GM23248 (cell line): ENCODE measurements around the gene RIC8A. TPM values are rescaled to one million over a fixed set of nuclear protein-coding genes. Genes with fewer than 3 reads are reported as not detected.

Experiments used
- DNase-seq: peaks from one replicate; pipeline ENCODE4 v3.0.0-alpha.2; 2015
- H2AFZ ChIP-seq: fragments of 200-600 bp; sonication (generic); 2 replicates; pipeline ENCODE4 v1.6.1; 2016; ENCODE audit warnings: antibody characterized with exemption
- H3F3A ChIP-seq: fragments of 200-600 bp; sonication (generic); 2 replicates; pipeline ENCODE4 v1.6.1; 2016; ENCODE audit warnings: mild to moderate bottlenecking, antibody characterized with exemption, mixed run types; ENCODE audit not compliant: insufficient read depth
- H3K27ac ChIP-seq: fragments of 200-600 bp; sonication (generic); 2 replicates; pipeline ENCODE4 v1.5.1; 2016; ENCODE audit warnings: mild to moderate bottlenecking
- H3K27me3 ChIP-seq: fragments of 200-600 bp; sonication (generic); replicated peaks from 2 replicates; pipeline ENCODE4 v1.6.1; 2016; ENCODE audit warnings: mild to moderate bottlenecking; ENCODE audit not compliant: insufficient read depth
- H3K36me3 ChIP-seq: fragments of 200-600 bp; sonication (generic); 2 replicates; pipeline ENCODE4 v1.6.1; 2016; ENCODE audit warnings: low read depth, mild to moderate bottlenecking
- H3K4me1 ChIP-seq: fragments of 200-600 bp; sonication (generic); 2 replicates; pipeline ENCODE4 v1.6.1; 2016; ENCODE audit warnings: mild to moderate bottlenecking; ENCODE audit not compliant: insufficient read depth
- H3K4me2 ChIP-seq: fragments of 200-600 bp; sonication (generic); one replicate; pipeline ENCODE4 v1.6.1; 2016; ENCODE audit warnings: mild to moderate bottlenecking; ENCODE audit not compliant: unreplicated experiment
- H3K4me3 ChIP-seq: fragments of 200-600 bp; sonication (generic); 2 replicates; pipeline ENCODE4 v1.5.1; 2016; ENCODE audit warnings: mild to moderate bottlenecking
- H3K79me2 ChIP-seq: fragments of 200-600 bp; sonication (generic); 2 replicates; pipeline ENCODE4 v1.6.1; 2016; ENCODE audit warnings: mild to moderate bottlenecking; ENCODE audit not compliant: insufficient read depth
- H3K9ac ChIP-seq: fragments of 200-600 bp; sonication (generic); 2 replicates; pipeline ENCODE4 v1.6.1; 2016; ENCODE audit warnings: mild to moderate bottlenecking
- H3K9me2 ChIP-seq: fragments of 200-600 bp; sonication (generic); 2 replicates; pipeline ENCODE4 v1.6.1; 2016; ENCODE audit warnings: mixed run types, mild to moderate bottlenecking, moderate library complexity; ENCODE audit not compliant: insufficient read depth
- H3K9me3 ChIP-seq: fragments of 200-600 bp; sonication (generic); one replicate; pipeline ENCODE4 v1.6.1; 2017; ENCODE audit warnings: low read depth
- H4K20me1 ChIP-seq: fragments of 200-600 bp; sonication (generic); 2 replicates; pipeline ENCODE4 v1.6.0; 2016; ENCODE audit not compliant: insufficient read depth
- EZH2 ChIP-seq: fragments of 200-600 bp; sonication (generic); IDR thresholded peaks from 2 replicates; pipeline ENCODE4 v1.6.1; 2018; ENCODE audit warnings: antibody characterized with exemption, mild to moderate bottlenecking; ENCODE audit not compliant: insufficient read depth, poor library complexity, severe bottlenecking
- EZH2phosphoT487 ChIP-seq: fragments of 200-600 bp; sonication (generic); IDR thresholded peaks from 2 replicates; pipeline ENCODE4 v1.6.1; 2018; ENCODE audit warnings: antibody characterized with exemption, moderate library complexity, mild to moderate bottlenecking, low read depth; ENCODE audit not compliant: insufficient read depth
- WGBS, 2 experiments: methylation state at CpG; one replicate each; pipeline ENCODE4 v1.1.6; 2015 to 2017; ENCODE audit warnings: low lambda C conversion rate in 2 of 2, low coverage in 1 of 2; ENCODE audit errors: missing lambda C conversion rate in 2 of 2; 5-methylcytosine and 5-hydroxymethylcytosine counted together
- in situ Hi-C: fragments of 300-500 bp; cut with MboI; formaldehyde crosslinking; loops from 2 replicates; pipeline ENCODE4 v1.15.0; 2020
- polyA plus RNA-seq: library from polyadenylated mRNA; unstranded; fragments of >200 nt; fragmentation: Nextera tagmentation; extraction: Ambion mirVana; gene quantifications from 2 replicates; pipeline ENCODE4 v1.2.1, GENCODE V29; 2016
- total RNA-seq: library from RNA; depleted of rRNA; stranded (reverse); fragments of >200 nt; shearing (Covaris generic); gene quantifications from 2 replicates; pipeline ENCODE4 v1.2.3, GENCODE V29; 2014; rRNA removed

RIC8A gene
- total and polyA plus RNA-seq, 2 experiments from 2014 or later: 132 to 220 TPM

DNA sequence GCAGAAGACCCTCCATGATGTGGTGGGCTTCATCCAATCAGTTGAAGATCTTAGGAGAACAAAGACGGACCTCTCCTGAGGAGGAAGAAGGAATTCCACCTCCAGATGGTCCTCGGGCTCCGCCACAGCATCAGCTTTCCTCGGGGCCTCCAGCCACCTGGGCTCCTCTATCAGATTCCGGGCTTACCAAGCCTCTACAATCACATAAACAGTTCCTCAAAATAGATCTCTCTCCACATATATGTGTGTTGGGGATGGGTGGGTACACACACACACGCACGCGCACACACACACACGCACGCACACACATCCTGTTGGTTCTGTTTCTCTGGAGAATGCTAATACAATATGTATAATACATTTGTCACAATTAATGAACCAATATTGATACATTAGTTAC, 51.9 kb downstream of the RIC8A start:
- Histone ChIP-seq H3K36me3 (no peaks in the 10 kb centered on the region), H3K9ac (no peak overlapping the region), H3K4me1 (no peaks in the 10 kb centered on the region), H3K27ac (no peak overlapping the region), H3K79me2 (no peaks in the 10 kb centered on the region), H2AFZ (no peak overlapping the region), H4K20me1 (no peaks in the 10 kb centered on the region), H3F3A (peaks cover 10% of the 10 kb centered on the region; the same call in 1 of the 2 replicates), H3K9me2 (no peaks in the 10 kb centered on the region), H3K9me3 (no peaks in the 10 kb centered on the region), H3K4me3 (no peak overlapping the region), H3K4me2 (no peak overlapping the region), H3K27me3 (no peaks in the 10 kb centered on the region)
- 71 to 77% methylated on average over 9 to 10 of the region's 10 CpGs for WGBS, 2 experiments
- in situ Hi-C loops: no loop called here
- DNase-seq: no peak
- no peak for TF ChIP-seq EZH2phosphoT487
- TF ChIP-seq EZH2: no peak

DNA sequence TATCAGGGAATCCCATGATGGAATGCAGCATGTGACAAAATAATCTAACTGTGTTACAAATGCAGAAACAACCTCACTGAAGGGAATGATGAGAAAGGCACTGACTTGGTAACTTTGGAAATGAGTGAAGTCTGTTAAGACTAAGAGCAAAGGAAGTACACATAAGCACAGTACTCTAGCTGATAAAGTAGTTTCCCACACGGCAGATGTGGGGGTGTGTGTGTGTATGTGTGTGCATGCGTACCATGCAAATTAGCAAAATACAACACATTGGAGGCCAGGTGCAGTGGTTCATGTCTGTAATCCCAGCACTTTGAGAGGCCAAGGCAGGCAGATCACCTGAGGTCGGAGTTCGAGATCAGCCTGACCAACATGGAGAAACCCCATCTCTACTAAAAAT, 54.1 kb downstream of the RIC8A start:
- no peak for DNase-seq
- Histone ChIP-seq H3K9ac (no peak overlapping the region), H3K79me2 (no peaks in the 10 kb centered on the region), H3K9me2 (no peaks in the 10 kb centered on the region), H3K4me1 (no peaks in the 10 kb centered on the region), H4K20me1 (no peaks in the 10 kb centered on the region), H3F3A (no peaks in the 10 kb centered on the region), H3K9me3 (no peaks in the 10 kb centered on the region), H3K4me3 (no peak overlapping the region), H3K4me2 (no peak overlapping the region), H3K27ac (no peak overlapping the region), H3K36me3 (no peaks in the 10 kb centered on the region), H3K27me3 (no peaks in the 10 kb centered on the region), H2AFZ (no peak overlapping the region)
- TF ChIP-seq EZH2phosphoT487: no peak
- no peak for TF ChIP-seq EZH2
- 79 to 81% methylated on average over 4 of the region's 4 CpGs for whole genome bisulfite sequencing, 2 experiments
- in situ Hi-C loops: no loop called here

Other genes with a start within 250 kb of the RIC8A start
- gene SCGB1C1, start 14.6 kb upstream of the RIC8A start, total RNA-seq: not detected in 2 replicates
- not detected in 2 replicates for gene SCGB1C1, start 14.6 kb upstream of the RIC8A start, polyA plus RNA-seq
- 25.7 and 27.2 TPM in 2 replicates for gene BET1L, start 309 bp upstream of the RIC8A start, total RNA-seq
- gene BET1L, start 309 bp upstream of the RIC8A start, polyA plus RNA-seq: 76.6 and 78.5 TPM in 2 replicates
- 10.5 and 15.5 TPM in 2 replicates for gene SIRT3, start 28.6 kb downstream of the RIC8A start, total RNA-seq
- gene SIRT3, start 28.6 kb downstream of the RIC8A start, polyA plus RNA-seq: 12.3 and 14.9 TPM in 2 replicates
- 127 and 145 TPM in 2 replicates for gene PSMD13, start 29.3 kb downstream of the RIC8A start, total RNA-seq
- gene PSMD13, start 29.3 kb downstream of the RIC8A start, polyA plus RNA-seq: 188 and 193 TPM in 2 replicates
- gene NLRP6, start 70.7 kb downstream of the RIC8A start, total RNA-seq: not detected in 2 replicates
- not detected in 2 replicates for gene NLRP6, start 70.7 kb downstream of the RIC8A start, polyA plus RNA-seq
- 14.2 and 23.1 TPM in 2 replicates for gene PGGHG, start 81.4 kb downstream of the RIC8A start, total RNA-seq
- 4.4 and 4.6 TPM in 2 replicates for gene PGGHG, start 81.4 kb downstream of the RIC8A start, polyA plus RNA-seq
- gene IFITM5, start 91.8 kb downstream of the RIC8A start, total RNA-seq: not detected in 2 replicates
- gene IFITM5, start 91.8 kb downstream of the RIC8A start, polyA plus RNA-seq: not detected in 2 replicates
- 75.2 and 104 TPM in 2 replicates for gene IFITM2, start 100.1 kb downstream of the RIC8A start, total RNA-seq
- gene IFITM2, start 100.1 kb downstream of the RIC8A start, polyA plus RNA-seq: 1,025 and 1,029 TPM in 2 replicates
- 72.7 and 77.3 TPM in 2 replicates for gene IFITM1, start 106.3 kb downstream of the RIC8A start, total RNA-seq
- 180 and 187 TPM in 2 replicates for gene IFITM1, start 106.3 kb downstream of the RIC8A start, polyA plus RNA-seq
- gene IFITM3, start 113.2 kb downstream of the RIC8A start, total RNA-seq: 62.5 and 158 TPM in 2 replicates
- gene IFITM3, start 113.2 kb downstream of the RIC8A start, polyA plus RNA-seq: 1,892 and 1,917 TPM in 2 replicates
- gene B4GALNT4, start 161.8 kb downstream of the RIC8A start, total RNA-seq: 16.5 and 24.7 TPM in 2 replicates
- 1.9 and 2.3 TPM in 2 replicates for gene B4GALNT4, start 161.8 kb downstream of the RIC8A start, polyA plus RNA-seq
- gene PKP3, start 186.5 kb downstream of the RIC8A start, total RNA-seq: 1.2 and 4.9 TPM in 2 replicates
- gene PKP3, start 186.5 kb downstream of the RIC8A start, polyA plus RNA-seq: 2.2 and 2.4 TPM in 2 replicates
- 17.7 and 28.3 TPM in 2 replicates for gene SIGIRR, start 207.3 kb downstream of the RIC8A start, total RNA-seq
- 59.5 and 61.1 TPM in 2 replicates for gene SIGIRR, start 207.3 kb downstream of the RIC8A start, polyA plus RNA-seq
- not detected in 2 replicates for gene ANO9, start 234.3 kb downstream of the RIC8A start, total RNA-seq
- gene ANO9, start 234.3 kb downstream of the RIC8A start, polyA plus RNA-seq: not detected in 2 replicates
- gene PTDSS2, start 242.6 kb downstream of the RIC8A start, total RNA-seq: 29.2 and 44.1 TPM in 2 replicates
- gene PTDSS2, start 242.6 kb downstream of the RIC8A start, polyA plus RNA-seq: 20.1 and 22.2 TPM in 2 replicates